ENCODE data around the gene TMEM141.
"Not testable (repeated sequence)": the region's sequence is repeated elsewhere in the genome, so short reads cannot be mapped to it uniquely, and the experiment has no call there.

Gene TMEM141

DNA sequence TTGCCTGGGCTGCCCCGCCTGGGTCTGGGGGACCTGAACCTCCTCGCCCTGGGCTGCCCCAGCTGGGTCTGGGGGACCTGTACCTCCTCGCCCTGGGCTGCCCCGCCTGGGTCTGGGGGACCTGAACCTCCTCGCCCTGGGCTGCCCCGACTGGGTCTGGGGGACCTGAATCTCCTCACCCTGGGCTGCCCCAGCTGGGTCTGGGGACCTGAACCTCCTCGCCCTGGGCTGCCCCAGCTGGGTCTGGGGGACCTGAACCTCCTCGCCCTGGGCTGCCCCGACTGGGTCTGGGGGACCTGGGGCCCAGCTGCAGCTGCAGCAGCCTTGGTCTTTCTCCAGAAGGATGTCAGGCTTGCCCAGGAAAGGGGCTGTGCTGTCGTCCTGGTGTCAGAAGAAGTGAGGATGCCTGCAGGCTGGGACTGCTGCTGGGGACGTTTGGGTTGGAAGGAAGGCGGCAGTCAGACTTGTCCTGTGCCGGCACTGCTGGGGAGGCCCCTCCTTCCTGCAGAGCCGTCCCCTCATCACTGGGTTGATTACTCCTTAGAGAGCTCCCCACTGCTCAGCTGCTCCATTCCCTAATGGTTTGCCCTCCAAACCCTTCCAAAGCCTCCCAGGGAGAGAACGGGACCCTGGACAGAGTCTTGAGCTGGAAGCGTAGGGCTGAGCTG, 42.4 kb downstream of the TMEM141 start:
- not testable (repeated sequence) for DNase-seq (ENCODE audit: low read depth)

DNA sequence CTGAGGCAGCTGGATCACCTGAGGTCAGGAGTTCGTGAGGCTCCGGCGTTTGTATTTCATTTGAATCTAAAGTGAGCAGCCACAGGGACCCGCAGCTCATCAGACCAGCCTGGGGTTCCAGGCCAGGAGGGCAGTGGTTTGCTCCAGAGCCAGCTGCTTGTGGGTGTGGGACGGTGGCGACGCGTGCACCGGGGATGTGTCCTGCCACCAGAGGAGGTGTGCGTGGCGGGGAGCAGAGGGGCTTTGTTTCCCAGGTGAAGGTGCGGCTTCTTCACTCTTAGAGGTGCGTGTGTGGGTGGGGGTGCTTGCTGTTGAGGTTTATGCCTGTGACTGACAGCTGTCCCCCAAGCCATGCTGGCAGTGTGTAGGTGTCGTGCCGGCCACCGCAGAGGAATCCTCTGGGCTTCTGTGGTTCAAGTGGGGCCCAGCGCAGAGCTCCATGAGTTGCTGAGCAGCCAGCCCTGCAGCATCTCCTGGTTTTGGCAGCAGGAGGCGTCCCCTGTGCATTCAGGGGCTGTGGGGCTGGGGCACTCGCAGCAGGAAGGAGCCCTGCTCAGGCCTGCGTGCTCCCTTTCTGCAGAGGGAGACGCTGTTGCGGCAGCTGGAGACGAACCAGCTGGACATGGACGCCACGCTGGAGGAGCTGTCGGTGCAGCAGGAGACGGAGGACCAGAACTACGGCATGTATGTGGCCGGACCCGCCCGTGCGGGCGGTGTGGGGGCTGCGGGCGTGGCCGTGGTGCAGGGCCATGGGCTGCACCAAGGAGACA, 44.2 kb downstream of the TMEM141 start:
- no peak for DNase-seq (ENCODE audit: low read depth)

GRCh38 chr9:136835932-136836904, 45.1 kb downstream of the TMEM141 start:
- DNase-seq (ENCODE audit: low read depth), result no peak

DNA sequence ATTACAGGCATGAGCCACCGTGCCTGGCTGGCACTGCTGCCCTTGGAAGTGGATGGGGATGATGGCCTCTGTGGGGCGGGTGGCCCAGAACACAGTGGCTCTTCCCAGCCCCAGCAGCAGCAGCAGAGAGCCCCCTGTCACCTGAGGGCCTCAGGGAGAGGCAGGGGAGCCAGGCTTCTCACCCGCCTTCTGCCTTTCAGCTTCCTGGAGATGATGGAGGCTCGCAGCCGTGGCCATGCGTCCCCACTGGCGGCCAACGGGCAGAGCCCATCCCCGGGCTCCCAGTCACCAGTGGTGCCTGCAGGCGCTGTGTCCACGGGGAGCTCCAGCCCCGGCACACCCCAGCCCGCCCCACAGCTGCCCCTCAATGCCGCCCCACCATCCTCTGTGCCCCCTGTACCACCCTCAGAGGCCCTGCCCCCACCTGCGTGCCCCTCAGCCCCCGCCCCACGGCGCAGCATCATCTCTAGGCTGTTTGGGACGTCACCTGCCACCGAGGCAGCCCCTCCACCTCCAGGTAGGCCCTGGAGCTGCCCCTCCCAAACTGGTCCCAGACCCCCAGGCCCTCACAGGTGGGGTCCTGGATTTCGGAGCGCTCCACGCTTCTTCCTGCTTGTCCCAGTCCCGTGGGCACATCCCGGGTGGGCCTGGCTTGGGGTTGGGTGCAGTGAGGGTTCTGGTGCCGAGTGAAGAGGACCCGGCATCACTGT, 46.2 kb downstream of the TMEM141 start:
- no peak for DNase-seq (ENCODE audit: low read depth)

- DNase-seq (ENCODE audit: low read depth), result not testable (repeated sequence)
Observed at GRCh38 chr9:136837856-136838277, 46.7 kb downstream of the TMEM141 start.

DNA sequence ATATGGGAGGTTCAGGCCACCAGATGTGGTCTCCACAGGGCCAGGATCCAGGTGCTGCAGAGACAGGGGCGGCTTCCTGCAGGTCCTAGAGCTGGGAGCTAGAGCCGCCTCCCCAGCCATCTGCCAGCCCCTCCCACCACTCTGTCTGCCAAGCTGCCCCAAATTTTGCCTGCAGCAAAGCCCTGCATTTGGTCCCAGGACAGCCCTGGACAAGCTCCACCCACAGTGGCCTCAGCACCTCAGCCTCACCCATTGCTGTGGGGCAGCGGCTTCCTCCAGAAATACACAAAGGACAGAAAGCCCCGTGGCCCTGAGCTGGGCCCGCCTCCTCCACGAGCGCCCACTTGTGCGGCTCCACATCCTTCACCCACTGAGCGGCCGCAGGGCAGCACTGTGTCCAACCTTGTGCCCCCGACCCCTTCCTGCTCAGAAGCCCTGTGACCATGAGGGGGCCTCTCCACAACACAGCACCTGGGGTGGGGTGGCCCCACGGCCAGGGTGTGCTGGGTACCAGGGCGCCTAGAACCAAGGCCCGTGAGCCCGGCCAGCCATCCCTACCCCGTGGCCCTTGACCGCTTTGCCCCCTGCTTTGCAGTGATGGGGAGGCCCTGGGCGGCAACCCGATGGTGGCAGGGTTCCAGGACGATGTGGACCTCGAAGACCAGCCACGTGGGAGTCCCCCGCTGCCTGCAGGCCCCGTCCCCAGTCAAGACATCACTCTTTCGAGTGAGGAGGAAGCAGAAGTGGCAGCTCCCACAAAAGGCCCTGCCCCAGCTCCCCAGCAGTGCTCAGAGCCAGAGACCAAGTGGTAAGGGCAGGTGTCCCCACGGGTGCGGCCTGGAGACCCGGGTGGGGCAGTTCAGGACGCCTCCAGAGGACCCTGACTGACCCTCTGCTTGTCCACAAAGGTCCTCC, 47.4 kb downstream of the TMEM141 start:
- no peak for DNase-seq (ENCODE audit: low read depth)

DNA sequence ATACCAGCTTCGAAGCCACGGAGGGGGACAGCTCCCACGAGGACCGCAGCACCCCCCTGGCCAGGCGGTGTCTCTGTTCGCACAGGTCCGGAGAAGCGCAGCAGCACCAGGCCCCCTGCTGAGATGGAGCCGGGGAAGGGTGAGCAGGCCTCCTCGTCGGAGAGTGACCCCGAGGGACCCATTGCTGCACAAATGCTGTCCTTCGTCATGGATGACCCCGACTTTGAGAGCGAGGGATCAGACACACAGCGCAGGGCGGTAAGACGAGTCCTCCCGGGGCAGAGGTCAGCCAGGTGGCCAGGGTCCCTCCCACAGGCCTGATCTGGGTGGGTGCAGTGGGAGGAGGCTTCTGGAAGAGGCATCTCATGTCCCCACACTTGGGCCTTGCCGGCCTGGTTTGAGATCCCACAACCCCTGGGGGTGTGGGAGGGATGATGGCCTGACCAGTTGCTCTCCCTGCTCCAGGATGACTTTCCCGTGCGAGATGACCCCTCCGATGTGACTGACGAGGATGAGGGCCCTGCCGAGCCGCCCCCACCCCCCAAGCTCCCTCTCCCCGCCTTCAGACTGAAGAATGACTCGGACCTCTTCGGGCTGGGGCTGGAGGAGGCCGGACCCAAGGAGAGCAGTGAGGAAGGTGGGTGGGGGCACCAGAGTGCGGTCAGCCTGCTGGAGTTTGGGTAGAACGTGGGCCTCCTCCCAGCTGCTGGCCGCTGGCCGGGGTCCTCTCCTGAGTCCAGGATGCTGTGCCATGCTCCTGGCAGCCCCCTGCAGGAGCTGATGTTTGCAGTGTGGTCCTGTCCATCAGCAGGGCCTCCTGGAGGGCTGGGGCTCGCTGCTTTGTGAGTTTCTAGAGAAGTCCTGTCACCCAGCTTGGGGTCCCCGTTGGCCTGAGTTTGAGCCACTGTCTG, 48.3 kb downstream of the TMEM141 start:
- no peak for DNase-seq (ENCODE audit: low read depth)

GRCh38 chr9:136840140-136840876, 49.2 kb downstream of the TMEM141 start:
- DNase-seq (ENCODE audit: low read depth), result no peak

GRCh38 chr9:136840877-136841645, 49.9 kb downstream of the TMEM141 start:
- DNase-seq (ENCODE audit: low read depth), result no peak

GRCh38 chr9:136841646-136842379, 50.7 kb downstream of the TMEM141 start:
- DNase-seq (ENCODE audit: low read depth), result not testable (repeated sequence)

GRCh38 chr9:136842380-136842948, 51.3 kb downstream of the TMEM141 start, which contains the start of gene AJM1:
TSS of gene AJM1 (plus strand) at chr9:136842478. CDS start at chr9:136844415, 1,937 bp downstream.
- DNase-seq (ENCODE audit: low read depth), result peak; percentile 68
